Colonic mucosa (tissue), 4 donors: Measurements from ENCODE around the gene AHDC1. TPM values are rescaled to one million over a fixed set of nuclear protein-coding genes. Genes with fewer than 3 reads are reported as not detected.

Experiments
- DNase-seq: peaks from one replicate; pipeline ENCODE4 v3.0.0-alpha.2; 2020
- H3K27ac ChIP-seq: fragments of 200-600 bp; one replicate; pipeline ENCODE4 v1.8.0; 2021
- H3K27me3 ChIP-seq: fragments of 200-600 bp; one replicate; pipeline ENCODE4 v1.8.0; 2021
- H3K36me3 ChIP-seq: fragments of 200-600 bp; one replicate; pipeline ENCODE4 v1.8.0; 2021
- H3K4me1 ChIP-seq: fragments of 200-600 bp; one replicate; pipeline ENCODE4 v1.8.0; 2021; ENCODE audit warnings: mild to moderate bottlenecking
- H3K4me3 ChIP-seq: fragments of 200-600 bp; one replicate; pipeline ENCODE4 v1.8.0; 2021
- H3K9ac ChIP-seq, 2 donors: one replicate each; pipeline ENCODE4 v1.7.0; 2013; ENCODE audit warnings: control low read depth in 2 of 2, low read depth in 2 of 2, low read length in 2 of 2
- H3K9me3 ChIP-seq: fragments of 200-600 bp; one replicate; pipeline ENCODE4 v1.8.0; 2021
- CTCF ChIP-seq: fragments of 200-600 bp; IDR thresholded peaks from one replicate; pipeline ENCODE4 v1.8.0; 2022; ENCODE audit warnings: antibody characterized with exemption, mild to moderate bottlenecking
- intact Hi-C: fragments of 100-400 bp; cut with DNase I; formaldehyde crosslinking; loops from one replicate; pipeline ENCODE4 v1.14.1; 2022
- total RNA-seq, 2 donors: library from RNA; stranded (reverse); fragmentation: NEBNext Ultra II Directional in 1 of 2; extraction: Animal tissue kit (Norgen Biotek cat#: 25700) in 1 of 2; gene quantifications; one replicate each; pipeline ENCODE4 v1.2.1, GENCODE V29; 2021
- donor health status: healthy.
- donor health status: DM: no; HTN: no; CAD: no.
- donor health status: DM: no; HTN: no; CAD: no.

Gene AHDC1
- total RNA-seq, 2 donors from 2014 or later: 18.4 to 26.8 TPM

DNA sequence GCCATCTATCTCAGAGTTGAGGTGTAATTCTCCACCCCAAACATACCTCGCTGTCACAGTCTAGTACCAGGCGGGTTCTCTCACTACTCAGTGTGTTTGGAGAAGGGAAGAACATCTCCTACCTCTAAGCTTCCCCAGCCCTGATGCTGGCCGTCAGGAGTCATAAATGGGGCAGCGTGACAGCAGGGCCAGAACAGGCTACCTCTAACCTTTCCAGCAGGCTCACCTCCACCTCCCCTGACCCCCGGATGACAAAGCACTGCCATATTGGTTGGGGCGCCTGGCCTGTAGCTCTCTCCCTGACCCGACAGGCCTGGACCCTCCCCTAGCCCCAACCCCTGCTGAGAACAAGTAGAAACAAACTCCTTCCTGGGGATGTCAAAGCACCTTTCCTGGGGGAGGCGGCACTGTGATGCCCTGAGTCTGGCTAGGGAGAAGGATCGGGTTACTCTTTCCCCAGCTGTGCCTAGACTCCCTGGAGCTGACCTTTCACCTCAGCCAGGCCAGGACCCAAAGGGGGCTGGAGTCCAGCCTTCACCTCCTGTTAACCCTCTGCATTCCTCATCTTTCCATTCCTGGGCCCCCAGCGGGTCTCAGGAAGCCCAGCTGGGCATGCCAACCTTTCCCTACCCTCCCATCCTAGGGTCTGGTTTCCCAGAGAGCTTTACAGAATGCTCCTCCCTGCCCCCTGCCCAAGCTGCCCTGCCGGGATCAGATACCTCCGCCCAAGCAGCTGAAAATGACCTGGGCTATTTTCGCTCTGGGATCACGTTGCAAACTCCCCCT lies 34.2 kb downstream of the AHDC1 start:
- H3K9me3 ChIP-seq: no peaks in the 10 kb centered on the region
- H3K27ac ChIP-seq: peak overlapping the region; percentile 67
- DNase-seq: no peak
- H3K4me3 ChIP-seq: no peak overlapping the region
- no peak for TF ChIP-seq CTCF
- intact Hi-C loops: no loop called here
- H3K36me3 ChIP-seq: no peaks in the 10 kb centered on the region
- peaks cover 26% of the 10 kb centered on the region for H3K4me1 ChIP-seq
- H3K27me3 ChIP-seq: no peaks in the 10 kb centered on the region
- peak overlapping the region in 1 of 2 donors; percentile 0 for H3K9ac ChIP-seq

GRCh38 chr1:27569088-27569460 lies 34.9 kb downstream of the AHDC1 start:
- TF ChIP-seq CTCF: no peak
- no peak for DNase-seq
- H3K9ac ChIP-seq: peak overlapping the region; percentile 0 to 66

GRCh38 chr1:27568300-27569087 lies 35.5 kb downstream of the AHDC1 start:
- H3K4me1 ChIP-seq: peaks cover 34% of the 10 kb centered on the region
- peak overlapping the region; percentile 67 for H3K27ac ChIP-seq
- intact Hi-C loops: no loop called here
- H3K27me3 ChIP-seq: no peaks in the 10 kb centered on the region
- TF ChIP-seq CTCF: peak; percentile 65
- no peaks in the 10 kb centered on the region for H3K9me3 ChIP-seq
- H3K36me3 ChIP-seq: no peaks in the 10 kb centered on the region
- peak overlapping the region; percentile 66 to 80 for H3K9ac ChIP-seq
- peak; percentile 98 for DNase-seq
- peak overlapping the region; percentile 32 for H3K4me3 ChIP-seq

More at GRCh38 chr1:27569088-27569460, 34.9 kb downstream of the AHDC1 start:
- H3K4me3 ChIP-seq: peak overlapping the region; percentile 32
- H3K36me3 ChIP-seq: no peaks in the 10 kb centered on the region
- intact Hi-C loops: no loop called here
- no peaks in the 10 kb centered on the region for H3K9me3 ChIP-seq
- H3K27me3 ChIP-seq: no peaks in the 10 kb centered on the region
- peaks cover 31% of the 10 kb centered on the region for H3K4me1 ChIP-seq
- H3K27ac ChIP-seq: peak overlapping the region; percentile 67

GRCh38 chr1:27567971-27568299 lies 36.0 kb downstream of the AHDC1 start:
- no peaks in the 10 kb centered on the region for H3K27me3 ChIP-seq
- intact Hi-C loops: no loop called here
- TF ChIP-seq CTCF: no peak
- peak overlapping the region; percentile 67 for H3K27ac ChIP-seq
- H3K9ac ChIP-seq: peak overlapping the region; percentile 30 to 80
- peaks cover 37% of the 10 kb centered on the region for H3K4me1 ChIP-seq
- no peaks in the 10 kb centered on the region for H3K36me3 ChIP-seq
- peak overlapping the region; percentile 32 for H3K4me3 ChIP-seq
- DNase-seq: no peak
- H3K9me3 ChIP-seq: no peaks in the 10 kb centered on the region

GRCh38 chr1:27567146-27567526 lies 36.8 kb downstream of the AHDC1 start:
- H3K27me3 ChIP-seq: no peaks in the 10 kb centered on the region
- H3K36me3 ChIP-seq: no peaks in the 10 kb centered on the region
- intact Hi-C loops: no loop called here
- no peak for TF ChIP-seq CTCF
- peak overlapping the region; percentile 67 for H3K27ac ChIP-seq
- peak overlapping the region in 1 of 2 donors; percentile 80 for H3K9ac ChIP-seq
- DNase-seq: no peak
- no peak overlapping the region for H3K4me3 ChIP-seq
- H3K4me1 ChIP-seq: peaks cover 37% of the 10 kb centered on the region
- no peaks in the 10 kb centered on the region for H3K9me3 ChIP-seq
